ENCODE measurements around the gene RIN3.

RIN3 gene

GRCh38 chr14:92579244-92579936 lies 65.8 kb downstream of the RIN3 start:
- no peak for DNase-seq

- no peak for DNase-seq
These were observed 67.6 kb downstream of the RIN3 start for GRCh38 chr14:92581206-92581605.

- no peak for DNase-seq
These were observed 68.5 kb downstream of the RIN3 start for GRCh38 chr14:92581966-92582566.

- DNase-seq, result no peak
These were observed 69.3 kb downstream of the RIN3 start for GRCh38 chr14:92582706-92583452.

- DNase-seq, result no peak
These were observed 70.6 kb downstream of the RIN3 start for GRCh38 chr14:92584220-92584619.

- DNase-seq, result no peak
These were observed 71.2 kb downstream of the RIN3 start for GRCh38 chr14:92584816-92585215.

- peak; percentile 51 for DNase-seq
These were observed 72.7 kb downstream of the RIN3 start for GRCh38 chr14:92585981-92586937.

GRCh38 chr14:92586963-92587699 lies 73.5 kb downstream of the RIN3 start:
- peak; percentile 30 for DNase-seq

GRCh38 chr14:92587700-92588085 lies 74.1 kb downstream of the RIN3 start:
- no peak for DNase-seq

- DNase-seq, result no peak
These were observed 75.8 kb downstream of the RIN3 start for GRCh38 chr14:92589213-92589852.

GRCh38 chr14:92590176-92590575 lies 76.6 kb downstream of the RIN3 start:
- DNase-seq, result no peak

- no peak for DNase-seq
These were observed 77.4 kb downstream of the RIN3 start for GRCh38 chr14:92590941-92591340.

GRCh38 chr14:92591346-92591745 lies 77.8 kb downstream of the RIN3 start:
- no peak for DNase-seq

GRCh38 chr14:92595267-92595666 lies 81.7 kb downstream of the RIN3 start:
- no peak for DNase-seq

GRCh38 chr14:92596331-92596907 lies 82.8 kb downstream of the RIN3 start:
- no peak for DNase-seq

- no peak for DNase-seq
These were observed 84.6 kb downstream of the RIN3 start for GRCh38 chr14:92597906-92598905.

GRCh38 chr14:92599811-92600210 lies 86.2 kb downstream of the RIN3 start:
- DNase-seq, result no peak

GRCh38 chr14:92600318-92601053 lies 86.9 kb downstream of the RIN3 start:
- no peak for DNase-seq

- DNase-seq, result no peak
These were observed 87.6 kb downstream of the RIN3 start for GRCh38 chr14:92601131-92601710.
